Activated CD4-positive, alpha-beta T cell treated with anti-CD3 and anti-CD28 coated beads, Interleukin-2, amount 50 U/mL, for 24 hours (primary cell): ENCODE results near the gene COTL1.
A peak's percentile ranks its signal among the peaks of the same experiment; 100 is the strongest.

ENCODE experiments used
- DNase-seq, 2 donors: peaks; one replicate each; pipeline ENCODE4 v3.0.0-alpha.2; 2020; ENCODE audit warnings: low read depth in 1 of 2, low spot score in 1 of 2

COTL1 gene

GRCh38 chr16:84614968-84615813 lies 2.7 kb downstream of the COTL1 start:
- no peak for DNase-seq

GRCh38 chr16:84614623-84614967 lies 3.3 kb downstream of the COTL1 start:
- DNase-seq = no peak

GRCh38 chr16:84614073-84614459 lies 3.8 kb downstream of the COTL1 start:
- no peak for DNase-seq

GRCh38 chr16:84613408-84614072 lies 4.3 kb downstream of the COTL1 start:
- no peak for DNase-seq

- no peak for DNase-seq
Observed at GRCh38 chr16:84612686-84613085, 5.2 kb downstream of the COTL1 start.

- DNase-seq = no peak
Observed at GRCh38 chr16:84611041-84611440, 6.8 kb downstream of the COTL1 start.

- DNase-seq = no peak
Observed at GRCh38 chr16:84610376-84610775, 7.5 kb downstream of the COTL1 start.

GRCh38 chr16:84609563-84610177 lies 8.2 kb downstream of the COTL1 start:
- DNase-seq = no peak

- no peak for DNase-seq
Observed at GRCh38 chr16:84608282-84608681, 9.6 kb downstream of the COTL1 start.

GRCh38 chr16:84607694-84608093 lies 10.2 kb downstream of the COTL1 start:
- DNase-seq = no peak

- DNase-seq = no peak
Observed at GRCh38 chr16:84607061-84607460, 10.8 kb downstream of the COTL1 start.

- no peak for DNase-seq
Observed at GRCh38 chr16:84606081-84606875, 11.6 kb downstream of the COTL1 start.

- DNase-seq = no peak
Observed at GRCh38 chr16:84605339-84605848, 12.5 kb downstream of the COTL1 start.

- no peak for DNase-seq
Observed at GRCh38 chr16:84604477-84605013, 13.3 kb downstream of the COTL1 start.

GRCh38 chr16:84603940-84604339 lies 13.9 kb downstream of the COTL1 start:
- no peak for DNase-seq

- no peak for DNase-seq
Observed at GRCh38 chr16:84603140-84603816, 14.6 kb downstream of the COTL1 start.

GRCh38 chr16:84600343-84601229 lies 17.3 kb downstream of the COTL1 start:
- DNase-seq = peak in 1 of 2 donors; percentile 49

GRCh38 chr16:84599521-84600202 lies 18.2 kb downstream of the COTL1 start:
- peak; percentile 46 to 62 for DNase-seq

GRCh38 chr16:84598360-84598759 lies 19.5 kb downstream of the COTL1 start:
- no peak for DNase-seq
